B cell (primary cell): ENCODE data around the gene LYPD5. TPM values are rescaled to one million over a fixed set of nuclear protein-coding genes. Genes with fewer than 3 reads are reported as not detected.

Experiments
- ATAC-seq: fragments of 200-7000 bp; cut with Tn5 transposase; one replicate; pipeline ENCODE4 v1.10.0; 2021; ENCODE audit warnings: low read depth, mild to moderate bottlenecking, moderate number of reproducible peaks, moderate library complexity
- CTCF ChIA-PET: fragments of 350-600 bp; sonication (Branson Sonifier 250); formaldehyde crosslinking; loops from one replicate; lab custom pipeline; 2021; ENCODE audit warnings: antibody characterized with exemption, inconsistent platforms; lab: Charles Lee
- POLR2A ChIA-PET: fragments of 350-600 bp; sonication (Branson Sonifier 250); formaldehyde crosslinking; loops from one replicate; lab custom pipeline; 2021; ENCODE audit warnings: antibody characterized with exemption; lab: Charles Lee
- DNase-seq: peaks from one replicate; pipeline ENCODE4 v3.0.0; 2013
- H2AFZ ChIP-seq: 2 replicates; pipeline ENCODE4 v1.6.1; 2012; ENCODE audit warnings: mild to moderate bottlenecking, low read depth, low read length; ENCODE audit not compliant: insufficient read depth, poor library complexity, severe bottlenecking
- H3K27ac ChIP-seq, 2 donors: 1 replicate in 1 of 2; 2 replicates in 1 of 2; pipeline ENCODE4 v1.5.1; 2012 to 2013; ENCODE audit warnings: low read length in 2 of 2, mild to moderate bottlenecking in 2 of 2, moderate library complexity in 1 of 2
- H3K27me3 ChIP-seq, 4 experiments: fragments of 200-600 bp in 1 of 4; sonication (generic) in 1 of 4; replicated peaks in 1 of 4; 1 replicate in 2 of 4; 2 replicates in 2 of 4; pipeline versions ENCODE4 v1.6.1 to v1.7.0; 2013 to 2016; ENCODE audit warnings: low read length in 3 of 4, mild to moderate bottlenecking in 2 of 4, mixed read lengths in 1 of 4, moderate library complexity in 1 of 4; ENCODE audit not compliant: insufficient read depth in 4 of 4, control insufficient read depth in 3 of 4; ENCODE audit errors: control extremely low read depth in 1 of 4
- H3K36me3 ChIP-seq, 2 experiments: replicated peaks in 1 of 2; 1 replicate in 1 of 2; 2 replicates in 1 of 2; pipeline versions ENCODE4 v1.6.1 to v1.7.1; 2013; ENCODE audit warnings: low read length in 1 of 2; ENCODE audit not compliant: insufficient read depth in 2 of 2, control insufficient read depth in 1 of 2; ENCODE audit errors: control extremely low read depth in 1 of 2, extremely low read depth in 1 of 2
- H3K4me1 ChIP-seq, 2 donors: fragments of 200-600 bp in 1 of 2; sonication (generic) in 1 of 2; 1 replicate in 1 of 2; 2 replicates in 1 of 2; pipeline versions ENCODE4 v1.5.1 to v1.6.1; 2013 to 2017; ENCODE audit warnings: low read length in 2 of 2; ENCODE audit not compliant: control insufficient read depth in 2 of 2, insufficient read depth in 2 of 2
- H3K4me2 ChIP-seq: replicated peaks from 2 replicates; pipeline ENCODE3; 2012; ENCODE audit warnings: mild to moderate bottlenecking, low read depth, low read length; ENCODE audit not compliant: poor library complexity, severe bottlenecking
- H3K4me3 ChIP-seq, 5 experiments: fragments of 200-600 bp in 1 of 5; sonication (generic) in 1 of 5; 1 replicate in 3 of 5; 2 replicates in 2 of 5; pipeline versions ENCODE4 v1.5.1 to v1.7.0; 2011 to 2016; ENCODE audit warnings: low read length in 4 of 5, mild to moderate bottlenecking in 4 of 5, low read depth in 2 of 5, control low read depth in 1 of 5, moderate library complexity in 1 of 5; ENCODE audit not compliant: insufficient read depth in 1 of 5; ENCODE audit errors: control extremely low read depth in 1 of 5, extremely low read depth in 1 of 5
- H3K79me2 ChIP-seq: fragments of 200-600 bp; sonication (generic); one replicate; pipeline ENCODE4 v1.6.0; 2016; ENCODE audit warnings: low read length; ENCODE audit not compliant: control insufficient read depth, insufficient read depth
- H3K9ac ChIP-seq: fragments of 200-600 bp; sonication (generic); 2 replicates; pipeline ENCODE4 v1.6.1; 2017; ENCODE audit warnings: mild to moderate bottlenecking, low read length, moderate library complexity
- H3K9me3 ChIP-seq, 3 donors: one replicate each; pipeline versions ENCODE4 v1.6.1 to v1.7.1; 2013; ENCODE audit warnings: low read length in 2 of 3; ENCODE audit not compliant: control insufficient read depth in 2 of 3, insufficient read depth in 1 of 3; ENCODE audit errors: control extremely low read depth in 1 of 3
- H4K20me1 ChIP-seq: 2 replicates; pipeline ENCODE4 v1.6.0; 2012; ENCODE audit warnings: mild to moderate bottlenecking, low read length; ENCODE audit not compliant: insufficient read depth, control insufficient read depth, poor library complexity, severe bottlenecking
- H3K27ac Mint-ChIP-seq: one replicate; pipeline ENCODE4 v1.8.0; 2021; ENCODE audit warnings: mixed read lengths
- H3K27me3 Mint-ChIP-seq: one replicate; pipeline ENCODE4 v1.8.0; 2021; ENCODE audit warnings: mixed read lengths
- H3K4me1 Mint-ChIP-seq: one replicate; pipeline ENCODE4 v1.8.0; 2021; ENCODE audit warnings: mixed read lengths
- H3K4me3 Mint-ChIP-seq: one replicate; pipeline ENCODE4 v1.8.0; 2021; ENCODE audit warnings: mixed read lengths
- H3K9me3 Mint-ChIP-seq: one replicate; pipeline ENCODE4 v1.8.0; 2022; ENCODE audit warnings: mixed read lengths; ENCODE audit not compliant: insufficient read depth
- EZH2 ChIP-seq: IDR thresholded peaks from 2 replicates; pipeline ENCODE4 v1.6.1; 2012; ENCODE audit warnings: borderline replicate concordance, low read depth, mild to moderate bottlenecking, moderate library complexity, low read length; ENCODE audit not compliant: insufficient read depth, poor library complexity, severe bottlenecking
- WGBS: methylation state at CpG from one replicate; pipeline ENCODE4 v1.1.5; 2013; ENCODE audit warnings: missing lambda C conversion rate; ENCODE audit not compliant: insufficient coverage; 5-methylcytosine and 5-hydroxymethylcytosine counted together
- intact Hi-C: fragments of 100-400 bp; cut with micrococcal nuclease; formaldehyde crosslinking; loops from one replicate; pipeline ENCODE4 v1.10.0; 2022
- polyA plus RNA-seq: library from polyadenylated mRNA; depleted of rRNA; stranded (reverse); fragments of >200 nt; gene quantifications from 2 replicates; pipeline ENCODE4 v1.2.3, GENCODE V29; 2012
- total RNA-seq, 2 donors: library from RNA; stranded (reverse); fragments of 120-200 nt in 1 of 2; gene quantifications; 1 replicate in 1 of 2; 2 replicates in 1 of 2; pipeline versions ENCODE4 v1.2.3 to v1.2.4, GENCODE V29; 2013 to 2022
- TF ChIP-seq, protein P1 (sequence below): fragments of 200-600 bp; IDR thresholded peaks from one replicate; pipeline ENCODE4 v1.8.0; 2022; ENCODE audit warnings: antibody characterized with exemption, mild to moderate bottlenecking

The LYPD5 gene
- total and polyA plus RNA-seq, 2 donors (not counting 1 experiment from before 2014, with no cell fraction given), result 0.46 TPM; not detected in 1

DNA sequence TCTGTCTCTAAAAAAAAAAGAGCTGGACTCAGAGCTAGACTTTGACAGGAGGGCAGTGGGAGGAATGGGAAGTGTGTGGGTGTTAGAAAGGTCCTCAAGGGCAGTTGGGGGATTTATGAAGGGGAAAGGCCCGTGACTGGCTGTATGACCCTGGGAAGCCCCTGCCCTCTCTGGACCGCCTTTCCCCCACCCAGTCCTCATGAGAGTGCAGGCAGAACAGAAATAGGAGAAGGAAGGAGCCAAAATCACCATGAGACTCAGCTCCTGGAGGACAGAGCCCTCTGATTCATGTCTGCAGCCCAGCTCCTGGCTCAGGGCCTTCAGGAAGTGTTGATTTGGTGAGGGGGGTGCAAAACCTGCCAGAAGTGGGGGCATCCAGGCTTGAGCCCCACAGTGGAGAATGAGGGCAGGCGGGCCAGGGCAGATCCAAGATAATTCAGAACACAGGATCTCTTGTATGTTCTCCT is 38.7 kb downstream of the LYPD5 start:
- H3K36me3 ChIP-seq, result peaks cover 0 to 22% of the 10 kb centered on the region in 2 experiments
- H3K27me3 ChIP-seq, result no peaks in the 10 kb centered on the region
- ATAC-seq (no peak), DNase-seq (peak; percentile 36)
- no peaks in the 10 kb centered on the region for H3K9me3 ChIP-seq
- Mint-ChIP-seq H3K27ac (peak overlapping the region; percentile 87), H3K4me3 (peak overlapping the region; percentile 21), H3K4me1 (peaks cover 70% of the 10 kb centered on the region), H3K27me3 (no peaks in the 10 kb centered on the region), H3K9me3 (no peaks in the 10 kb centered on the region)
- intact Hi-C loops, result no loop called here
- 62% methylated on average over 2 of the region's 3 CpGs for WGBS
- no peak overlapping the region for H3K4me3 ChIP-seq
- ChIA-PET CTCF (interaction anchor here (5.7 to 14.7 kb wide), 3 partner anchors 8 to 18 kb away, joined by 64 to 204 read pairs (median 83); partner anchors contain the start of genes KCNN4 and SMG9), POLR2A (interaction anchor here (1.1 to 5.4 kb wide), 2 partner anchors 10 to 17 kb away, joined by 4 to 45 read pairs; partner anchors contain the start of genes KCNN4 and SMG9)
- no peak overlapping the region for H3K4me2 ChIP-seq
- H3K4me1 ChIP-seq, result peaks cover 48 to 63% of the 10 kb centered on the region in 2 donors
- no peak overlapping the region for H3K9ac ChIP-seq
- H4K20me1 ChIP-seq, result no peaks in the 10 kb centered on the region
- TF ChIP-seq, protein P1, sequence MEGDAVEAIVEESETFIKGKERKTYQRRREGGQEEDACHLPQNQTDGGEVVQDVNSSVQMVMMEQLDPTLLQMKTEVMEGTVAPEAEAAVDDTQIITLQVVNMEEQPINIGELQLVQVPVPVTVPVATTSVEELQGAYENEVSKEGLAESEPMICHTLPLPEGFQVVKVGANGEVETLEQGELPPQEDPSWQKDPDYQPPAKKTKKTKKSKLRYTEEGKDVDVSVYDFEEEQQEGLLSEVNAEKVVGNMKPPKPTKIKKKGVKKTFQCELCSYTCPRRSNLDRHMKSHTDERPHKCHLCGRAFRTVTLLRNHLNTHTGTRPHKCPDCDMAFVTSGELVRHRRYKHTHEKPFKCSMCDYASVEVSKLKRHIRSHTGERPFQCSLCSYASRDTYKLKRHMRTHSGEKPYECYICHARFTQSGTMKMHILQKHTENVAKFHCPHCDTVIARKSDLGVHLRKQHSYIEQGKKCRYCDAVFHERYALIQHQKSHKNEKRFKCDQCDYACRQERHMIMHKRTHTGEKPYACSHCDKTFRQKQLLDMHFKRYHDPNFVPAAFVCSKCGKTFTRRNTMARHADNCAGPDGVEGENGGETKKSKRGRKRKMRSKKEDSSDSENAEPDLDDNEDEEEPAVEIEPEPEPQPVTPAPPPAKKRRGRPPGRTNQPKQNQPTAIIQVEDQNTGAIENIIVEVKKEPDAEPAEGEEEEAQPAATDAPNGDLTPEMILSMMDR, result no peak
- no peak for TF ChIP-seq EZH2
- H3K79me2 ChIP-seq, result no peaks in the 10 kb centered on the region
- H3K27ac ChIP-seq, result peak overlapping the region; percentile 6 to 31
- no peak overlapping the region for H2AFZ ChIP-seq

DNA sequence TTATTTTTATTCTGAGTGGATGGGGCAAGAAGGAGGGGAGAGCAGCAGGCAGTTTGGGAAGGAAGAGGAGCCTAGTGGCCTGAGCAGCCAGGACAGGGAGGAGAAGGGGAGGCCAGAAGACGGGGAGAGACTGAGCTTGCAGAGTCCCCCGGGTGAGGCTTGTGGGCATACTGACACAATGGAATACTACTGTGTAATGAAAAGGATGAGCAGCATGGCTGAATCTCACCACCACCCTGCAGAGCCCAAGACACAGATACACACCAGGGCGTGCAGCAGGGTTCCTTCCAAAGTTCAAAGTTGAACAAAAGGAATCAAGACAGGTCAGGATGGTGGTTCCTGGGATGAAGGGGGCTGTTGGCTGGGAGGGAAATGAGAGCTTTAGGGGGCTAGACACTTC is 39.4 kb downstream of the LYPD5 start:
- ChIA-PET POLR2A (interaction anchor here (1.1 to 5.4 kb wide), 3 partner anchors 9 to 18 kb away, joined by 3 to 45 read pairs (median 4); partner anchors contain the start of genes KCNN4 and SMG9), CTCF (interaction anchor here (1.3 to 14.7 kb wide), 5 partner anchors 8 to 18 kb away, joined by 3 to 204 read pairs (median 64); partner anchors contain the start of genes KCNN4 and SMG9)
- H3K27ac Mint-ChIP-seq, result peak overlapping the region; percentile 73
- Histone ChIP-seq H2AFZ (no peak overlapping the region), H3K4me1 (peaks cover 48 to 60% of the 10 kb centered on the region in 2 donors), H3K4me3 (no peak overlapping the region), H3K9me3 (no peaks in the 10 kb centered on the region), H3K27me3 (no peaks in the 10 kb centered on the region), H3K79me2 (no peaks in the 10 kb centered on the region), H3K9ac (no peak overlapping the region), H4K20me1 (no peaks in the 10 kb centered on the region), H3K27ac (no peak overlapping the region), H3K36me3 (peaks cover 0 to 15% of the 10 kb centered on the region in 2 experiments), H3K4me2 (no peak overlapping the region)
- ATAC-seq, result no peak
- no peaks in the 10 kb centered on the region for H3K27me3 Mint-ChIP-seq
- H3K9me3 Mint-ChIP-seq, result no peaks in the 10 kb centered on the region
- H3K4me3 Mint-ChIP-seq, result no peak overlapping the region
- peaks cover 70% of the 10 kb centered on the region for H3K4me1 Mint-ChIP-seq
- intact Hi-C loops, result no loop called here
- TF ChIP-seq, protein P1, result no peak
- TF ChIP-seq EZH2, result no peak
- no peak for DNase-seq
- 100% methylated on average over 2 of the region's 3 CpGs for WGBS
